HepG2 (cell line): ENCODE results near the gene ADIRF. TPM values are rescaled to one million over a fixed set of nuclear protein-coding genes. Genes with fewer than 3 reads are reported as not detected.
"Not testable (repeated sequence)": the region's sequence is repeated elsewhere in the genome, so short reads cannot be mapped to it uniquely, and the experiment has no call there.

Source experiments
- ATAC-seq: fragments of 200-7000 bp; cut with Tn5 transposase; 3 replicates; pipeline ENCODE4 v1.9.1; 2020; ENCODE audit warnings: mild to moderate bottlenecking, moderate library complexity
- BruUV-seq: library from RNA; stranded (reverse); fragments of 400-500 nt; replicated peaks from 2 replicates; lab custom pipeline; 2021; lab: Mats Ljungman, UMichigan
- CTCF ChIA-PET: fragments of 300-600 bp; formaldehyde crosslinking; extraction: SDS; loops from one replicate; lab custom pipeline; 2021; ENCODE audit warnings: low total read pairs, inconsistent platforms, low intra/inter-chr PET ratio; lab: Yijun Ruan, JAX
- POLR2A ChIA-PET: fragments of 350-600 bp; sonication (Branson Sonifier 250); formaldehyde crosslinking; loops from one replicate; lab custom pipeline; 2020; ENCODE audit warnings: antibody characterized with exemption, inconsistent platforms; lab: Yijun Ruan, JAX
- DNase-seq: peaks from one replicate; pipeline ENCODE4 v3.0.0-alpha.2; 2015; ENCODE audit warnings: low spot score
- FAIRE-seq: peaks from 3 replicates; lab custom pipeline; 2011; peaks lifted over from hg19 to GRCh38; lab: Jason Lieb, UNC
- H2AFZ ChIP-seq: one replicate; pipeline ENCODE4 v1.6.1; 2011; ENCODE audit warnings: low read length, inconsistent platforms
- H3K27ac ChIP-seq: fragments of 300-600 bp; 3 replicates; pipeline ENCODE4 v1.8.0; 2011; ENCODE audit warnings: mixed run types, mild to moderate bottlenecking, mixed read lengths, low read length, inconsistent platforms; ENCODE audit not compliant: insufficient read depth; ENCODE audit errors: extremely low read length
- H3K27me3 ChIP-seq, 2 experiments: fragments of 200-600 bp in 1 of 2; 2 replicates in 1 of 2; 3 replicates in 1 of 2; pipeline versions ENCODE4 v1.6.0 to v1.8.0; 2011; ENCODE audit warnings: low read length in 2 of 2, mild to moderate bottlenecking in 2 of 2, moderate library complexity in 2 of 2, inconsistent platforms in 1 of 2; ENCODE audit not compliant: insufficient read depth in 2 of 2, control insufficient read depth in 1 of 2
- H3K36me3 ChIP-seq, 2 experiments: fragments of 200-600 bp in 1 of 2; replicated peaks in 1 of 2; 2 replicates in 1 of 2; 3 replicates in 1 of 2; pipeline versions ENCODE4 v1.5.1 to v1.8.0; 2011; ENCODE audit warnings: low read length in 2 of 2, inconsistent platforms in 1 of 2; ENCODE audit not compliant: insufficient read depth in 2 of 2, control insufficient read depth in 1 of 2
- H3K4me1 ChIP-seq: 2 replicates; pipeline ENCODE4 v1.5.1; 2012; ENCODE audit warnings: low read length, inconsistent platforms; ENCODE audit not compliant: insufficient read depth
- H3K4me2 ChIP-seq: 2 replicates; pipeline ENCODE4 v1.6.0; 2011; ENCODE audit warnings: low read depth, low read length, inconsistent platforms
- H3K4me3 ChIP-seq, 3 experiments: fragments of 200-600 bp in 1 of 3; sonication (generic), shearing (Covaris generic) in 1 of 3; replicated peaks in 1 of 3; 2 replicates each; pipeline ENCODE4 v1.5.1; 2011 to 2016; ENCODE audit warnings: low read length in 3 of 3, inconsistent platforms in 2 of 3, low read depth in 2 of 3, mild to moderate bottlenecking in 2 of 3, control low read depth in 1 of 3, mixed read lengths in 1 of 3; ENCODE audit not compliant: insufficient read depth in 1 of 3
- H3K79me2 ChIP-seq: one replicate; pipeline ENCODE4 v1.6.1; 2011; ENCODE audit warnings: low read length, inconsistent platforms; ENCODE audit not compliant: insufficient read depth
- H3K9ac ChIP-seq: 2 replicates; pipeline ENCODE4 v1.6.0; 2011; ENCODE audit warnings: mild to moderate bottlenecking, low read depth, low read length, inconsistent platforms; ENCODE audit not compliant: insufficient read depth
- H3K9me3 ChIP-seq: 2 replicates; pipeline ENCODE4 v1.5.1; 2012; ENCODE audit warnings: mild to moderate bottlenecking, low read length
- H4K20me1 ChIP-seq: 2 replicates; pipeline ENCODE4 v1.6.0; 2011; ENCODE audit warnings: inconsistent platforms, mild to moderate bottlenecking, low read length, moderate library complexity; ENCODE audit not compliant: insufficient read depth
- ARID5B ChIP-seq: IDR thresholded peaks from 2 replicates; pipeline ENCODE4 v1.4.0; 2020; ENCODE audit warnings: mild to moderate bottlenecking, missing genetic modification reagents
- FOSL1 ChIP-seq: sonication (generic); formaldehyde crosslinking; IDR thresholded peaks from 2 replicates; pipeline ENCODE4 v1.9.0; 2021; ENCODE audit warnings: missing genetic modification reagents, borderline replicate concordance
- PLRG1 ChIP-seq: fragments of 450-650 bp; conservative IDR thresholded peaks from 2 replicates; pipeline ENCODE4 v1.6.1; 2016
- SNAPC2 ChIP-seq: sonication (generic); formaldehyde crosslinking; IDR thresholded peaks from 2 replicates; pipeline ENCODE4 v1.8.1; 2022; ENCODE audit warnings: mild to moderate bottlenecking, missing genetic modification reagents
- ZNF143 ChIP-seq: sonication (generic); formaldehyde crosslinking; IDR thresholded peaks from 2 replicates; pipeline ENCODE4 v1.4.0; 2020; ENCODE audit warnings: missing genetic modification reagents
- ZNF550 ChIP-seq: sonication (generic); formaldehyde crosslinking; IDR thresholded peaks from 2 replicates; pipeline ENCODE4 v1.4.0; 2020; ENCODE audit warnings: mild to moderate bottlenecking, missing genetic modification reagents, borderline replicate concordance
- WGBS: methylation state at CpG from one replicate; pipeline ENCODE4 v1.1.6; 2017; ENCODE audit warnings: low lambda C conversion rate; 5-methylcytosine and 5-hydroxymethylcytosine counted together
- in situ Hi-C: cut with HindIII; loops from 2 replicates; pipeline ENCODE4 v1.10.0; 2017; ENCODE audit warnings: low pct_unique_long_range_greater_than_20kb; ENCODE audit not compliant: extremely low pct_ligation_motif_present
- intact Hi-C: fragments of 100-400 bp; cut with micrococcal nuclease; formaldehyde crosslinking; loops from one replicate; pipeline ENCODE4 v1.10.0; 2022; ENCODE audit not compliant: unreplicated experiment
- polyA plus RNA-seq, 8 experiments: library from polyadenylated mRNA; depleted of rRNA in 3 of 8; stranded (reverse) in 7 of 8; unstranded in 1 of 8; fragments of >200 nt; fragmentation: Illumina TruSeq in 4 of 8; extraction: Trizol in 4 of 8; gene quantifications; 2 replicates each; pipeline versions ENCODE4 v1.2.1 to v1.2.3, GENCODE V29; 2011 to 2016; ENCODE audit warnings: low read depth in 4 of 8, missing spikeins in 1 of 8, mixed read lengths in 1 of 8; ENCODE audit not compliant: insufficient read depth in 1 of 8
- total RNA-seq, 5 experiments: library from RNA; depleted of rRNA; stranded (reverse); fragments of >200 nt; fragmentation: Illumina TruSeq; extraction: Trizol; gene quantifications; 2 replicates each; pipeline ENCODE4 v1.2.3, GENCODE V29; 2016; ENCODE audit warnings: low read depth in 1 of 5
- TF ChIP-seq, protein P1 (sequence below): sonication (generic); formaldehyde crosslinking; IDR thresholded peaks from 2 replicates; pipeline ENCODE4 v1.4.0; 2020; ENCODE audit warnings: mild to moderate bottlenecking, missing genetic modification reagents
- TF ChIP-seq, protein P2 (sequence below): sonication (generic); formaldehyde crosslinking; IDR thresholded peaks from 2 replicates; pipeline ENCODE4 v1.4.0; 2020; ENCODE audit warnings: mild to moderate bottlenecking, missing genetic modification reagents

The ADIRF gene
- total and polyA plus RNA-seq, 2 of the 13 experiments (the other 11 are each of a cell fraction or from before 2014, with no cell fraction given), result 0.13 to 0.40 TPM

DNA sequence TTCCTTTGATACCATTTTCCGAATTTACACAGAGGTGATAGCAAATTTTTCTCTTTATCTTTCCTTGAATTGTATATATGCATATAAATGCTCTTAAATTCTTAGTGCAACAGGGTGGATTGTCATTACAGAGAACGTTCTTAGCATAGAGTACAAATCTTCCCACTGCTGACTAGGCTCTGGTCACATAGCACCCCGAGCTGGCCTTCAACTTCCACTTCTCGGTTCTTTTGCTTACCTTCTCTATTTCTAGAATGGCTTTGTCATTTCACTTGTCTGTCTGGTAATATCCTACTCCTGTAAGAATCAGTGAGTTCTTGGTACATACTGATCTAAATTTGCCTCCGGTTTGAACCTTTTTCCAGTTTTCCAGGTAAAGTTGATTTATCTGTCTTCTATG lies 13.4 kb downstream of the ADIRF start:
- FAIRE-seq (no peak), ATAC-seq (no peak), DNase-seq (no peak)
- H2AFZ ChIP-seq, result no peak overlapping the region
- no peaks in the 10 kb centered on the region for H3K36me3 ChIP-seq
- POLR2A ChIA-PET, result no interaction called here
- intact Hi-C loops, result no loop called here
- H3K79me2 ChIP-seq, result no peaks in the 10 kb centered on the region
- H3K4me3 ChIP-seq, result no peak overlapping the region
- no peaks in the 10 kb centered on the region for H3K9me3 ChIP-seq
- no peaks in the 10 kb centered on the region for H3K4me1 ChIP-seq
- H3K4me2 ChIP-seq, result no peak overlapping the region
- 35% methylated on average over 5 of the region's 5 CpGs for WGBS
- H3K9ac ChIP-seq, result no peak overlapping the region
- H3K27ac ChIP-seq, result no peak overlapping the region
- TF ChIP-seq ZNF550 (CRISPR knock-in tag) (no peak), SNAPC2 (CRISPR knock-in tag) (no peak), ZNF143 (CRISPR knock-in tag) (no peak), ARID5B (no peak), FOSL1 (no peak), PLRG1 (no peak)
- TF ChIP-seq, protein P1, sequence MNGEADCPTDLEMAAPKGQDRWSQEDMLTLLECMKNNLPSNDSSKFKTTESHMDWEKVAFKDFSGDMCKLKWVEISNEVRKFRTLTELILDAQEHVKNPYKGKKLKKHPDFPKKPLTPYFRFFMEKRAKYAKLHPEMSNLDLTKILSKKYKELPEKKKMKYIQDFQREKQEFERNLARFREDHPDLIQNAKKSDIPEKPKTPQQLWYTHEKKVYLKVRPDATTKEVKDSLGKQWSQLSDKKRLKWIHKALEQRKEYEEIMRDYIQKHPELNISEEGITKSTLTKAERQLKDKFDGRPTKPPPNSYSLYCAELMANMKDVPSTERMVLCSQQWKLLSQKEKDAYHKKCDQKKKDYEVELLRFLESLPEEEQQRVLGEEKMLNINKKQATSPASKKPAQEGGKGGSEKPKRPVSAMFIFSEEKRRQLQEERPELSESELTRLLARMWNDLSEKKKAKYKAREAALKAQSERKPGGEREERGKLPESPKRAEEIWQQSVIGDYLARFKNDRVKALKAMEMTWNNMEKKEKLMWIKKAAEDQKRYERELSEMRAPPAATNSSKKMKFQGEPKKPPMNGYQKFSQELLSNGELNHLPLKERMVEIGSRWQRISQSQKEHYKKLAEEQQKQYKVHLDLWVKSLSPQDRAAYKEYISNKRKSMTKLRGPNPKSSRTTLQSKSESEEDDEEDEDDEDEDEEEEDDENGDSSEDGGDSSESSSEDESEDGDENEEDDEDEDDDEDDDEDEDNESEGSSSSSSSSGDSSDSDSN, result no peak
- TF ChIP-seq, protein P2, sequence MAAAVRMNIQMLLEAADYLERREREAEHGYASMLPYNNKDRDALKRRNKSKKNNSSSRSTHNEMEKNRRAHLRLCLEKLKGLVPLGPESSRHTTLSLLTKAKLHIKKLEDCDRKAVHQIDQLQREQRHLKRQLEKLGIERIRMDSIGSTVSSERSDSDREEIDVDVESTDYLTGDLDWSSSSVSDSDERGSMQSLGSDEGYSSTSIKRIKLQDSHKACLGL (CRISPR knock-in tag), result no peak
- TF ChIP-seq, all 625 proteins: peak for 0
- CTCF ChIA-PET, result no interaction called here
- in situ Hi-C loops, result no loop called here
- Histone ChIP-seq H4K20me1 (no peaks in the 10 kb centered on the region), H3K27me3 (no peaks in the 10 kb centered on the region; a peak in 1 of 5 replicates)
- no TSS peak for BruUV-seq

GRCh38 chr10:86984498-86984897 lies 16.2 kb downstream of the ADIRF start:
- H3K36me3 ChIP-seq, H3K4me1 ChIP-seq, FAIRE-seq, H3K4me2 ChIP-seq, POLR2A ChIA-PET, H3K9ac ChIP-seq, BruUV-seq, H3K4me3 ChIP-seq, H4K20me1 ChIP-seq, H3K9me3 ChIP-seq, in situ Hi-C loops, H3K27ac ChIP-seq, H3K27me3 ChIP-seq, H2AFZ ChIP-seq, DNase-seq, ATAC-seq, H3K79me2 ChIP-seq, intact Hi-C loops, CTCF ChIA-PET: not testable (repeated sequence)
- 62% methylated on average over 4 of the region's 4 CpGs for WGBS
